Stomach (tissue), 9 donors: ENCODE measurements around the gene GTF2IRD1. TPM values are rescaled to one million over a fixed set of nuclear protein-coding genes. Genes with fewer than 3 reads are reported as not detected.
A peak's percentile ranks its signal among the peaks of the same experiment; 100 is the strongest.
"Not testable (repeated sequence)": the region's sequence is repeated elsewhere in the genome, so short reads cannot be mapped to it uniquely, and the experiment has no call there.

ENCODE experiments used
- DNase-seq, 2 donors: peaks; one replicate each; pipeline versions ENCODE4 v3.0.0 to v3.0.0-alpha.2; 2013 to 2019
- H3K27ac ChIP-seq, 5 donors: fragments of 200-600 bp in 4 of 5; sonication (generic) in 4 of 5; one replicate each; pipeline ENCODE4 v1.5.1; 2013 to 2019; ENCODE audit warnings: mild to moderate bottlenecking in 1 of 5, moderate library complexity in 1 of 5
- H3K27me3 ChIP-seq, 3 donors: fragments of 200-600 bp; sonication (generic); one replicate each; pipeline ENCODE4 v1.5.1; 2017 to 2019; ENCODE audit warnings: mixed run types in 1 of 3
- H3K36me3 ChIP-seq, 4 donors: fragments of 200-600 bp; sonication (generic); 1 replicate in 3 of 4; 2 replicates in 1 of 4; pipeline ENCODE4 v1.5.1; 2016 to 2019
- H3K4me1 ChIP-seq, 4 donors: fragments of 200-600 bp; sonication (generic); one replicate each; pipeline ENCODE4 v1.5.1; 2016 to 2019
- H3K4me3 ChIP-seq, 4 donors: fragments of 200-600 bp; sonication (generic) in 3 of 4; one replicate each; pipeline ENCODE4 v1.5.1; 2016 to 2019; ENCODE audit warnings: mild to moderate bottlenecking in 1 of 4
- H3K9me3 ChIP-seq, 4 donors: fragments of 200-600 bp; sonication (generic); one replicate each; pipeline ENCODE4 v1.5.1; 2016 to 2019
- EP300 ChIP-seq: sonication (generic); formaldehyde crosslinking; IDR thresholded peaks from one replicate; pipeline ENCODE4 v1.6.1; 2017; ENCODE audit warnings: antibody characterized with exemption
- POLR2A ChIP-seq, 4 donors: fragments of 450-650 bp; IDR thresholded peaks; one replicate each; pipeline ENCODE4 v1.6.1; 2016; ENCODE audit warnings: antibody characterized with exemption in 4 of 4, control low read depth in 2 of 4, mild to moderate bottlenecking in 1 of 4, moderate library complexity in 1 of 4
- POLR2AphosphoS5 ChIP-seq, 3 donors: sonication (generic); formaldehyde crosslinking; IDR thresholded peaks; one replicate each; pipeline ENCODE4 v1.6.1; 2016; ENCODE audit warnings: antibody characterized with exemption in 3 of 3
- WGBS, 5 donors: extraction: QIAGEN DNeasy Blood & Tissue Kit in 3 of 5; methylation state at CpG; one replicate each; pipeline versions ENCODE4 v1.1.5 to v1.1.7; 2013 to 2018; 5-methylcytosine and 5-hydroxymethylcytosine counted together
- intact Hi-C: fragments of 100-400 bp; cut with DNase I; formaldehyde crosslinking; loops from one replicate; pipeline ENCODE4 v1.15.1; 2023; ENCODE audit warnings: low total_unique reads
- polyA plus RNA-seq, 3 donors: library from polyadenylated mRNA; stranded (reverse); fragments of 200-250 nt; gene quantifications; one replicate each; pipeline ENCODE4 v1.2.3, GENCODE V29; 2013
- total RNA-seq, 5 donors: library from RNA; depleted of rRNA; stranded (reverse); fragments of >200 nt; gene quantifications; one replicate each; pipeline versions ENCODE4 v1.1.0 to v1.2.3, GENCODE V29; 2014 to 2016
- TF ChIP-seq, protein P1 (sequence below), 7 experiments: fragments of 450-650 bp in 4 of 7; fragments of 200-600 bp in 3 of 7; sonication (generic) in 3 of 7; IDR thresholded peaks; one replicate each; pipeline ENCODE4 v1.5.1; 2016 to 2019; ENCODE audit warnings: antibody characterized with exemption in 7 of 7, control low read depth in 2 of 7, mild to moderate bottlenecking in 1 of 7
- donor health status: healthy with polysubstance abuse.
- donor health status: Bipolar disorder and iron deficiency.
- donor health status: healthy.

The GTF2IRD1 gene
- total and polyA plus RNA-seq, 8 donors: 8.0 to 41.1 (median 15.3) TPM

DNA sequence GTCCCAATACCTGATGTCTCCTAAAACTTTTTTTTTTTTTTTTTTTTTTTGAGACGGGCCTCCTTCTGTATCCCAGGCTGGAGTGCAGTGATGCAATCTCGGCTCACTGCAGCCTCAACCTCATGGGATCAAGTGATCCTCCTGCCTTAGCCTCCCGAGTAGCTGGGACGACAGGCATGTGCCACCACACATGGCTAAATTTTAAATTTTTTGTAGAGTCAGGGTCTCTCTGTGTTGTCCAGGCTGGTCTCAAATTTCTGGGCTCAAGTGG, 28.4 kb downstream of the GTF2IRD1 start:
- TF ChIP-seq POLR2AphosphoS5 (IDR thresholded peaks at IDR 0.05) (no peak), POLR2A (IDR thresholded peaks at IDR 0.05) (no peak), EP300 (no peak)
- TF ChIP-seq, protein P1, sequence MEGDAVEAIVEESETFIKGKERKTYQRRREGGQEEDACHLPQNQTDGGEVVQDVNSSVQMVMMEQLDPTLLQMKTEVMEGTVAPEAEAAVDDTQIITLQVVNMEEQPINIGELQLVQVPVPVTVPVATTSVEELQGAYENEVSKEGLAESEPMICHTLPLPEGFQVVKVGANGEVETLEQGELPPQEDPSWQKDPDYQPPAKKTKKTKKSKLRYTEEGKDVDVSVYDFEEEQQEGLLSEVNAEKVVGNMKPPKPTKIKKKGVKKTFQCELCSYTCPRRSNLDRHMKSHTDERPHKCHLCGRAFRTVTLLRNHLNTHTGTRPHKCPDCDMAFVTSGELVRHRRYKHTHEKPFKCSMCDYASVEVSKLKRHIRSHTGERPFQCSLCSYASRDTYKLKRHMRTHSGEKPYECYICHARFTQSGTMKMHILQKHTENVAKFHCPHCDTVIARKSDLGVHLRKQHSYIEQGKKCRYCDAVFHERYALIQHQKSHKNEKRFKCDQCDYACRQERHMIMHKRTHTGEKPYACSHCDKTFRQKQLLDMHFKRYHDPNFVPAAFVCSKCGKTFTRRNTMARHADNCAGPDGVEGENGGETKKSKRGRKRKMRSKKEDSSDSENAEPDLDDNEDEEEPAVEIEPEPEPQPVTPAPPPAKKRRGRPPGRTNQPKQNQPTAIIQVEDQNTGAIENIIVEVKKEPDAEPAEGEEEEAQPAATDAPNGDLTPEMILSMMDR (IDR thresholded peaks at IDR 0.05): no peak
- Histone ChIP-seq H3K36me3 (no peaks in the 10 kb centered on the region), H3K4me1 (peaks cover 55 to 73% (median 65%) of the 10 kb centered on the region in 4 donors), H3K27me3 (peaks cover 0 to 6% (median 0%) of the 10 kb centered on the region in 3 donors), H3K4me3 (no peak overlapping the region), H3K27ac (peak overlapping the region in 4 of 5 donors; percentile 89 to 98 (median 94)), H3K9me3 (no peaks in the 10 kb centered on the region)
- intact Hi-C loops: no loop called here
- DNase-seq: no peak
- WGBS, 5 donors: 86 to 93% (median 90%) methylated on average over 4 of the region's 4 CpGs

DNA sequence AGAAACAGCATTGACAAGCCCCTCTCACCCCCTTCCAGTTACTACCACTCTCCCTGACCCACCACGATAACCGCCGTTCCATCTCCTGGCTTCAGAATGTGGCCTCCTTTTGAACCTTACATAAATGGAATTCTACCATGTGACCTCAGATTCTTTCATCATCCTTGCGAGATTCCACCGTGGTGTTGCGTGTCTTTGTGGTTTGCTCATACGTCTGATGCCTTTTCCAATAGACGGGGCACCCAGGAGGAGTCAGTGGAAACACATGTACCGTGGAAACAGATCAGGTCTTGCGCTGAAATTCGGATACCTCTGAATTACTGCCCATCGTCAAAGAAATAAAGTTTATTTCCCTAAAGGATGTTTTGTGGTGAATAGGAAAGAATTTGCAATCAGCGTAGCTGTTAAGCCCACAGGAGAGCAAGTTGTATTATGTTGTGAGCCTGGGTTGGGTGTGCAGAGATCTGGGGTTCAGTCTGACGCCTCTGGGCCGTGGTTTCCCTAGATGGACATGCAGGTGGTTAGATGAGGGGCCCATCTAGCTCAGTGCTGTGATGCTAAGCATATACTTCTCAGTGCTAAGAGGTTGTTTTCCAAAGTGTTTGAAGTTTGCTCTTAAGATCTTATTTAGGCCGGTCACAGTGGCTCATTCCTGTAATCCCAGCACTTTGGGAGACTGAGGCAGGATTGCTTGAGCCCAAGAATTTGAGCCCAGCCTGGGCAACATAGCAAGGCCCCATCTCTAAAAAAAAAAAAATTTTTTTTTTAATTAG, 29.1 kb downstream of the GTF2IRD1 start:
- H3K4me1 ChIP-seq: peaks cover 48 to 66% (median 58%) of the 10 kb centered on the region in 4 donors

DNA sequence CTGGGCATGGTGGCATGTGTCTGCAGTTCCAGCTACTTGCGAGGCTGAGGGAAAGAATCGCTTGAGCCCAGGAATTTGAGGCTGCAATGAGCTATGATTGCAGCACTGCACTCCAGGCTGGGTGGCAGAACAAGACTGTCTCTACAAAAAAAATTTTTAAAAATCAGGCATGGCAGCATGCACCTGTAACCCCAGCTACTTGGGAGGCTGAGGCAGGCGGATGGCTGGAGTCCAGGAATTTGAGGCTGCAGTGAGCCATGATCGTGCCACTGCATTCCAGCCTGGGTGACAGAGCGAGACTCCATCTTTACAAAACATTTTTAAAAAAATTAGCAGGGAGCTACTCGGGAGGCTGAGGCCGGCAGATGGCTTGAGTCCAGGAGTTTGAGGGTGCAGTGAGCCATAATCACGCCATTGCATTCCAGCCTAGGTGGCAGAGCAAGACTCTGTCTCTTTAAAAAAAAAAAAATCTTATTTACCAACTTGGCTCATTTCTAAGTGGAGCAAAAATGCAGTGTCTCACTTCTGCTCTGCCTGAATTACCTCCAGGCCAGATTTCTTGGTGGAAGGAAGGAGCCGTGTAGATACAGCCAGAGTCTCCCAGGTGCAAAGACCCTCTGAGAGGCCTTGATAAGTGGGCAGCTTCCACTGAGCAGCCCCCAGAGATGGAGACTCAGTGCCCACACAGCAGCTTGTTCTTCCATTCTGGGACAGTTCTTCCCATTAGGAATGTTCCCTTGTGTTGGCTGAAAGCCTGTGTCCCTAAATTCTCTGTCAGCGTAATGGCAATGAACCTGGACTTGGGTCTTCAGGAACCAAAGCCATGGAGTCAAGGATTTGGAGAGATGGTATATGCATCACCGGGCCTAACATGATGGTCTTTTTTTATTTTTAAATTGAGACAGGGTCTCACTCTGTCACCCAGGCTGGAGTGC, 30.0 kb downstream of the GTF2IRD1 start:
- intact Hi-C loops: no loop called here
- H3K9me3 ChIP-seq: no peaks in the 10 kb centered on the region
- H3K4me1 ChIP-seq: peaks cover 40 to 57% (median 49%) of the 10 kb centered on the region in 4 donors
- DNase-seq: no peak
- WGBS, 5 donors: 41 to 57% (median 53%) methylated on average over 11 of the region's 11 CpGs
- H3K4me3 ChIP-seq: no peak overlapping the region
- peaks cover 0 to 6% (median 0%) of the 10 kb centered on the region in 3 donors for H3K27me3 ChIP-seq
- peak overlapping the region; percentile 47 to 98 (median 93) for H3K27ac ChIP-seq
- no peaks in the 10 kb centered on the region for H3K36me3 ChIP-seq
- TF ChIP-seq POLR2AphosphoS5 (IDR thresholded peaks at IDR 0.05) (no peak), POLR2A (IDR thresholded peaks at IDR 0.05) (no peak), EP300 (no peak)
- TF ChIP-seq, protein P1 (IDR thresholded peaks at IDR 0.05): no peak

More for the DNA sequence above, 29.1 kb downstream of the GTF2IRD1 start:
- peak in 1 of 2 donors; percentile 51 for DNase-seq
- H3K27ac ChIP-seq: peak overlapping the region in 4 of 5 donors; percentile 89 to 98 (median 94)
- H3K36me3 ChIP-seq: no peaks in the 10 kb centered on the region
- TF ChIP-seq, protein P1 (IDR thresholded peaks at IDR 0.05): no peak
- TF ChIP-seq POLR2A (IDR thresholded peaks at IDR 0.05) (no peak), EP300 (no peak), POLR2AphosphoS5 (IDR thresholded peaks at IDR 0.05) (peak; percentile 6 to 81 (median 74))
- 73 to 89% (median 82%) methylated on average over 16 of the region's 16 CpGs for WGBS, 5 donors
- intact Hi-C loops: no loop called here
- H3K9me3 ChIP-seq: no peaks in the 10 kb centered on the region
- H3K4me3 ChIP-seq: no peak overlapping the region
- peaks cover 0 to 6% (median 0%) of the 10 kb centered on the region in 3 donors for H3K27me3 ChIP-seq

DNA sequence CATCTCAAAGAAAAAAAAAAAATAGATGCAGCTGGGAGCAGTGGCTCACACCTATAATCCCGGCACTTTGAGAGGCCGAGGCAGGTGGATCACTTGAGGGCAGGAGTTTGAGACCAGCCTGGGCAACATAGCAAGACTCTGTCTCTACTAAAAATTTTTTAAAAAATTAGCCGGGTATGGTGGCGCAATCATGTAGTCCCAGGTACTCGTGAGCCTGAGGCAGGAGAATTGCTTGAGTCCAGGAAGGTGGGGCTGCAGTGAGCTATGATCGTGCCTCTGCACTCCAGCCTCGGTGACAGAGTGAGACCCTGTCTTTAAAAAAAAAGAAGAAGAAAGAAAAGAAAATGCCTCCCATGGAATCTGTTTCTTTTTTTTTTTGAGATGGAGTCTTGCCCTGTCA, 31.9 kb downstream of the GTF2IRD1 start:
- Histone ChIP-seq H3K36me3 (no peaks in the 10 kb centered on the region), H3K9me3 (no peaks in the 10 kb centered on the region), H3K4me1 (peaks cover 21 to 38% (median 30%) of the 10 kb centered on the region in 4 donors), H3K27me3 (peaks cover 0 to 5% (median 0%) of the 10 kb centered on the region in 3 donors), H3K4me3 (no peak overlapping the region), H3K27ac (peak overlapping the region in 1 of 5 donors; percentile 98)
- WGBS, 5 donors: 88 to 97% (median 96%) methylated on average over 7 of the region's 7 CpGs
- TF ChIP-seq EP300 (no peak), POLR2A (IDR thresholded peaks at IDR 0.05) (no peak), POLR2AphosphoS5 (IDR thresholded peaks at IDR 0.05) (no peak)
- TF ChIP-seq, protein P1 (IDR thresholded peaks at IDR 0.05): no peak
- no peak for DNase-seq
- intact Hi-C loops: no loop called here

DNA sequence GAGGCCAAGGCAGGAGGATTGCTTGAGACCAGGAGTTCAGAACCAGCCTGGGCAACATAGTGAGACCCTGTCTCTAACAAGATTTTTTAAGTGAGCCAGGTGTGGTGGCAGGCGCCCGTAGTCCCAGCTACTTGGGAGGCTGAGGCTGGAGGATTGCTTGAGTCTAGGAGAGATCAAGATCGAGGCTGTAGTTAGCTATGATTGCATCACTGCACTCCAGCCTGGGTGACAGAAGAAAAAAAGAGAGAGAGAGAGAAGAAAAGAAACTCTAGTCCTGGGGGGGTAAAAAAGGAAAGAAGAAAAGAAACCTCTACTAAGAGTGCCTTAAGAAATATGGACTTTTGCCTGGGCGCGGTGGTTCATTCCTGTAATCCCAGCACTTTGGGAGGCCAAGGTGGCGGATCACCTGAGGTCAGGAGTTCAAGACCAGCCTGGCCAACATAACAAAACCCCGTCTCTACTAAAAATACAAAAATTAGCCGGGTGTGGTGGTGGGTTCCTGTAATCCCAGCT, 34.9 kb downstream of the GTF2IRD1 start:
- DNase-seq, H3K9me3 ChIP-seq, intact Hi-C loops, H3K27me3 ChIP-seq, H3K4me3 ChIP-seq, H3K36me3 ChIP-seq: not testable (repeated sequence)
- Histone ChIP-seq H3K27ac (peak overlapping the region in 1 of 5 donors; percentile 98), H3K4me1 (peaks cover 0 to 10% (median 8%) of the 10 kb centered on the region in 4 donors)
- 91 to 93% (median 92%) methylated on average over 8 of the region's 8 CpGs for WGBS, 5 donors
